ENCODE measurements around the gene SDK1.

The SDK1 gene

GRCh38 chr7:4001742-4002141, 700.7 kb downstream of the SDK1 start:
- DNase-seq (ENCODE audit: extremely low read depth in 1 of 2, low read depth in 1 of 2), result no peak

- DNase-seq (ENCODE audit: extremely low read depth in 1 of 2, low read depth in 1 of 2), result no peak
These were observed 702.5 kb downstream of the SDK1 start for GRCh38 chr7:4003503-4003902.

GRCh38 chr7:4006687-4007086, 705.6 kb downstream of the SDK1 start:
- no peak for DNase-seq (ENCODE audit: extremely low read depth in 1 of 2, low read depth in 1 of 2)

GRCh38 chr7:4009211-4010060, 708.4 kb downstream of the SDK1 start:
- DNase-seq (ENCODE audit: extremely low read depth in 1 of 2, low read depth in 1 of 2), result no peak

- DNase-seq (ENCODE audit: extremely low read depth in 1 of 2, low read depth in 1 of 2), result no peak
These were observed 709.1 kb downstream of the SDK1 start for GRCh38 chr7:4010061-4010605.

GRCh38 chr7:4010923-4011656, 710.0 kb downstream of the SDK1 start:
- DNase-seq (ENCODE audit: extremely low read depth in 1 of 2, low read depth in 1 of 2), result no peak

GRCh38 chr7:4013793-4014192, 712.7 kb downstream of the SDK1 start:
- DNase-seq (ENCODE audit: extremely low read depth in 1 of 2, low read depth in 1 of 2), result no peak

GRCh38 chr7:4014346-4015050, 713.4 kb downstream of the SDK1 start:
- no peak for DNase-seq (ENCODE audit: extremely low read depth in 1 of 2, low read depth in 1 of 2)

- no peak for DNase-seq (ENCODE audit: extremely low read depth in 1 of 2, low read depth in 1 of 2)
These were observed 714.3 kb downstream of the SDK1 start for GRCh38 chr7:4015371-4015770.

GRCh38 chr7:4015996-4016395, 714.9 kb downstream of the SDK1 start:
- DNase-seq (ENCODE audit: extremely low read depth in 1 of 2, low read depth in 1 of 2), result no peak

GRCh38 chr7:4017081-4017480, 716.0 kb downstream of the SDK1 start:
- no peak for DNase-seq (ENCODE audit: extremely low read depth in 1 of 2, low read depth in 1 of 2)

GRCh38 chr7:4017785-4018184, 716.7 kb downstream of the SDK1 start:
- DNase-seq (ENCODE audit: extremely low read depth in 1 of 2, low read depth in 1 of 2), result no peak

GRCh38 chr7:4018601-4019316, 717.7 kb downstream of the SDK1 start:
- DNase-seq (ENCODE audit: extremely low read depth in 1 of 2, low read depth in 1 of 2), result no peak

- no peak for DNase-seq (ENCODE audit: extremely low read depth in 1 of 2, low read depth in 1 of 2)
These were observed 719.0 kb downstream of the SDK1 start for GRCh38 chr7:4020086-4020485.

GRCh38 chr7:4021413-4021812, 720.4 kb downstream of the SDK1 start:
- DNase-seq (ENCODE audit: extremely low read depth in 1 of 2, low read depth in 1 of 2), result no peak

GRCh38 chr7:4022265-4022664, 721.2 kb downstream of the SDK1 start:
- no peak for DNase-seq (ENCODE audit: extremely low read depth in 1 of 2, low read depth in 1 of 2)

- no peak for DNase-seq (ENCODE audit: extremely low read depth in 1 of 2, low read depth in 1 of 2)
These were observed 722.5 kb downstream of the SDK1 start for GRCh38 chr7:4023502-4023901.

- no peak for DNase-seq (ENCODE audit: extremely low read depth in 1 of 2, low read depth in 1 of 2)
These were observed 723.1 kb downstream of the SDK1 start for GRCh38 chr7:4024133-4024532.

GRCh38 chr7:4024806-4025205, 723.8 kb downstream of the SDK1 start:
- DNase-seq (ENCODE audit: extremely low read depth in 1 of 2, low read depth in 1 of 2), result no peak

GRCh38 chr7:4025210-4025609, 724.2 kb downstream of the SDK1 start:
- DNase-seq (ENCODE audit: extremely low read depth in 1 of 2, low read depth in 1 of 2), result no peak
